ENCODE results near the gene RESP18.

Gene RESP18

GRCh38 chr2:219277703-219278654, 54.6 kb downstream of the RESP18 start:
- DNase-seq (ENCODE audit: low spot score): peak; percentile 66

Data from CD4-positive, alpha-beta T cell treated with Interleukin-6 at 100 ng/mL for 8 hours (primary cell).